ENCODE results near the gene GINS2. TPM values are rescaled to one million over a fixed set of nuclear protein-coding genes. Genes with fewer than 3 reads are reported as not detected.

GINS2 gene
- total and polyA plus RNA-seq, 2 experiments from 2014 or later = 8.9 to 26.5 TPM

GRCh38 chr16:85696781-85697180 lies 8.0 kb upstream of the GINS2 start:
- peaks cover 3% of the 10 kb centered on the region for H3K27me3 ChIP-seq
- H3K27ac ChIP-seq = no peak overlapping the region
- no peaks in the 10 kb centered on the region for H3K9me3 ChIP-seq (ENCODE audit: low read depth)
- no peak overlapping the region for H3K4me3 ChIP-seq
- DNase-seq (ENCODE audit: low read depth in 1 of 2, low spot score in 1 of 2) = no peak
- no peaks in the 10 kb centered on the region for H3K36me3 ChIP-seq
- peaks cover 5% of the 10 kb centered on the region for H3K4me1 ChIP-seq (ENCODE audit: low read depth)
- TF ChIP-seq CTCF (IDR thresholded peaks at IDR 0.05; ENCODE audit: low read depth, low read length) = no peak

GRCh38 chr16:85695196-85696128 lies 6.7 kb upstream of the GINS2 start:
- Histone ChIP-seq H3K4me3 (no peak overlapping the region), H3K4me1 (ENCODE audit: low read depth) (peaks cover 5% of the 10 kb centered on the region), H3K27ac (no peak overlapping the region), H3K27me3 (peaks cover 3% of the 10 kb centered on the region), H3K9me3 (ENCODE audit: low read depth) (no peaks in the 10 kb centered on the region), H3K36me3 (no peaks in the 10 kb centered on the region)
- DNase-seq (ENCODE audit: low read depth in 1 of 2, low spot score in 1 of 2) = no peak
- no peak for TF ChIP-seq CTCF (IDR thresholded peaks at IDR 0.05; ENCODE audit: low read depth, low read length)

GRCh38 chr16:85690469-85691064 lies 1.8 kb upstream of the GINS2 start:
- Histone ChIP-seq H3K27me3 (peaks cover 3% of the 10 kb centered on the region), H3K27ac (no peak overlapping the region), H3K4me1 (ENCODE audit: low read depth) (no peaks in the 10 kb centered on the region), H3K9me3 (ENCODE audit: low read depth) (no peaks in the 10 kb centered on the region), H3K36me3 (no peaks in the 10 kb centered on the region), H3K4me3 (no peak overlapping the region)
- TF ChIP-seq CTCF (IDR thresholded peaks at IDR 0.05; ENCODE audit: low read depth, low read length) = no peak
- DNase-seq (ENCODE audit: low read depth in 1 of 2, low spot score in 1 of 2) = peak in 1 of 2 donors; percentile 6

GRCh38 chr16:85689950-85690320 lies 1.2 kb upstream of the GINS2 start:
- Histone ChIP-seq H3K9me3 (ENCODE audit: low read depth) (no peaks in the 10 kb centered on the region), H3K4me3 (no peak overlapping the region), H3K36me3 (no peaks in the 10 kb centered on the region), H3K27me3 (peaks cover 3% of the 10 kb centered on the region), H3K27ac (no peak overlapping the region), H3K4me1 (ENCODE audit: low read depth) (no peaks in the 10 kb centered on the region)
- TF ChIP-seq CTCF (IDR thresholded peaks at IDR 0.05; ENCODE audit: low read depth, low read length) = no peak
- DNase-seq (ENCODE audit: low read depth in 1 of 2, low spot score in 1 of 2) = no peak

GRCh38 chr16:85689285-85689949 lies 663 bp upstream of the GINS2 start:
- DNase-seq (ENCODE audit: low read depth in 1 of 2, low spot score in 1 of 2) = no peak
- H3K27me3 ChIP-seq = peaks cover 3% of the 10 kb centered on the region

More at GRCh38 chr16:85689285-85689949, 663 bp upstream of the GINS2 start:
- no peaks in the 10 kb centered on the region for H3K9me3 ChIP-seq (ENCODE audit: low read depth)
- no peak overlapping the region for H3K27ac ChIP-seq
- no peaks in the 10 kb centered on the region for H3K36me3 ChIP-seq
- no peak for TF ChIP-seq CTCF (IDR thresholded peaks at IDR 0.05; ENCODE audit: low read depth, low read length)
- peak overlapping the region; percentile 36 for H3K4me3 ChIP-seq
- H3K4me1 ChIP-seq (ENCODE audit: low read depth) = no peaks in the 10 kb centered on the region

Measured in cardiac muscle cell (in vitro differentiated cells and primary cell).